Neural cell (in vitro differentiated cells): ENCODE data around the gene SYT11. TPM values are rescaled to one million over a fixed set of nuclear protein-coding genes. Genes with fewer than 3 reads are reported as not detected.

Experiments used
- H2AFZ ChIP-seq: fragments of 200-600, 300-800 bp; sonication (generic), shearing (Covaris generic); 2 replicates; pipeline ENCODE4 v1.6.0; 2014; ENCODE audit warnings: low read depth, mild to moderate bottlenecking, antibody characterized with exemption, low read length, moderate library complexity
- H3F3A ChIP-seq: fragments of 200-600 bp; shearing (Covaris generic); 2 replicates; pipeline ENCODE4 v1.6.1; 2016; ENCODE audit warnings: mild to moderate bottlenecking, moderate library complexity, mixed read lengths, antibody characterized with exemption, low read length; ENCODE audit not compliant: insufficient read depth, poor library complexity, severe bottlenecking
- H3K27ac ChIP-seq: fragments of 200-600, 300-800 bp; sonication (generic), shearing (Covaris generic); 2 replicates; pipeline ENCODE4 v1.5.1; 2014; ENCODE audit warnings: mild to moderate bottlenecking, low read length, moderate library complexity
- H3K27me3 ChIP-seq: fragments of 300-800, 200-600 bp; sonication (generic), shearing (Covaris generic); 2 replicates; pipeline ENCODE4 v1.6.0; 2014; ENCODE audit warnings: mild to moderate bottlenecking, low read depth, low read length, moderate library complexity; ENCODE audit not compliant: insufficient read depth
- H3K36me3 ChIP-seq: fragments of 300-800, 200-600 bp; sonication (generic), shearing (Covaris generic); 2 replicates; pipeline ENCODE4 v1.5.1; 2014; ENCODE audit warnings: mild to moderate bottlenecking, antibody characterized with exemption, low read length, moderate library complexity; ENCODE audit not compliant: insufficient read depth
- H3K4me2 ChIP-seq: fragments of 300-800, 200-600 bp; sonication (generic), shearing (Covaris generic); 2 replicates; pipeline ENCODE4 v1.6.0; 2014; ENCODE audit warnings: mild to moderate bottlenecking, low read length
- H3K4me3 ChIP-seq: fragments of 300-800, 200-600 bp; sonication (generic), shearing (Covaris generic); 2 replicates; pipeline ENCODE4 v1.5.1; 2014; ENCODE audit warnings: mild to moderate bottlenecking, low read length, moderate library complexity
- H3K79me2 ChIP-seq: fragments of 200-600 bp; shearing (Covaris generic); replicated peaks from 2 replicates; pipeline ENCODE4 v1.6.0; 2014; ENCODE audit warnings: mild to moderate bottlenecking, low read length, moderate library complexity; ENCODE audit not compliant: insufficient read depth
- H3K9ac ChIP-seq: fragments of 300-800, 200-600 bp; sonication (generic), shearing (Covaris generic); 2 replicates; pipeline ENCODE4 v1.6.1; 2016; ENCODE audit warnings: mild to moderate bottlenecking, low read length, mixed read lengths
- H3K9me2 ChIP-seq: fragments of 200-600 bp; shearing (Covaris generic); 2 replicates; pipeline ENCODE4 v1.6.1; 2016; ENCODE audit warnings: mild to moderate bottlenecking, low read length, mixed read lengths; ENCODE audit not compliant: insufficient read depth
- H3K9me3 ChIP-seq: fragments of 200-600, 300-800 bp; sonication (generic), shearing (Covaris generic); 2 replicates; pipeline ENCODE4 v1.6.1; 2016; ENCODE audit warnings: mild to moderate bottlenecking, mixed run types, low read length, moderate library complexity, mixed read lengths
- H4K20me1 ChIP-seq: fragments of 200-600 bp; shearing (Covaris generic); 2 replicates; pipeline ENCODE4 v1.6.1; 2016; ENCODE audit warnings: mild to moderate bottlenecking, mixed run types; ENCODE audit not compliant: insufficient read depth
- CTCF ChIP-seq: fragments of 450-650 bp; IDR thresholded peaks from 2 replicates; pipeline ENCODE4 v1.5.1; 2014; ENCODE audit warnings: antibody characterized with exemption, mild to moderate bottlenecking, moderate library complexity; ENCODE audit not compliant: poor library complexity, severe bottlenecking
- EP300 ChIP-seq: fragments of 450-650 bp; conservative IDR thresholded peaks from 2 replicates; pipeline ENCODE4 v1.6.1; 2014; ENCODE audit warnings: antibody characterized with exemption, mild to moderate bottlenecking, moderate library complexity; ENCODE audit not compliant: poor library complexity, severe bottlenecking
- EZH2 ChIP-seq: fragments of 200-600, 300-800 bp; shearing (Covaris generic), sonication (generic); IDR thresholded peaks from 2 replicates; pipeline ENCODE4 v1.6.1; 2014; ENCODE audit warnings: antibody characterized with exemption, low read length, borderline replicate concordance, mild to moderate bottlenecking; ENCODE audit not compliant: insufficient read depth, poor library complexity, severe bottlenecking
- MXI1 ChIP-seq: fragments of 450-650 bp; conservative IDR thresholded peaks from 2 replicates; pipeline ENCODE4 v1.6.1; 2014; ENCODE audit warnings: antibody characterized with exemption, mild to moderate bottlenecking; ENCODE audit not compliant: poor library complexity, severe bottlenecking
- POLR2AphosphoS5 ChIP-seq: IDR thresholded peaks from 2 replicates; pipeline ENCODE4 v1.6.1; 2012
- RAD21 ChIP-seq: fragments of 450-650 bp; conservative IDR thresholded peaks from 2 replicates; pipeline ENCODE4 v1.6.1; 2014; ENCODE audit warnings: antibody characterized with exemption, mild to moderate bottlenecking, moderate library complexity
- SMC3 ChIP-seq: fragments of 450-650 bp; conservative IDR thresholded peaks from 2 replicates; pipeline ENCODE4 v1.6.1; 2014; ENCODE audit warnings: antibody characterized with exemption, mild to moderate bottlenecking, moderate library complexity; ENCODE audit not compliant: poor library complexity
- TAF1 ChIP-seq: IDR thresholded peaks from 2 replicates; pipeline ENCODE4 v1.6.1; 2012; ENCODE audit warnings: low read depth
- polyA plus RNA-seq: library from polyadenylated mRNA; depleted of rRNA; stranded (reverse); fragments of >200 nt; gene quantifications from 2 replicates; pipeline ENCODE4 v1.2.3, GENCODE V29; 2014
- TF ChIP-seq, protein P1 (sequence below): IDR thresholded peaks from 2 replicates; pipeline ENCODE4 v1.6.1; 2012; ENCODE audit warnings: borderline replicate concordance

The SYT11 gene
- polyA plus RNA-seq, 1 donor from 2014 or later: 122 TPM

GRCh38 chr1:155880950-155881349 lies 21.6 kb downstream of the SYT11 start:
- no peaks in the 10 kb centered on the region for H3F3A ChIP-seq
- TF ChIP-seq RAD21 (no peak), MXI1 (no peak), CTCF (no peak), TAF1 (no peak)
- TF ChIP-seq, protein P1, sequence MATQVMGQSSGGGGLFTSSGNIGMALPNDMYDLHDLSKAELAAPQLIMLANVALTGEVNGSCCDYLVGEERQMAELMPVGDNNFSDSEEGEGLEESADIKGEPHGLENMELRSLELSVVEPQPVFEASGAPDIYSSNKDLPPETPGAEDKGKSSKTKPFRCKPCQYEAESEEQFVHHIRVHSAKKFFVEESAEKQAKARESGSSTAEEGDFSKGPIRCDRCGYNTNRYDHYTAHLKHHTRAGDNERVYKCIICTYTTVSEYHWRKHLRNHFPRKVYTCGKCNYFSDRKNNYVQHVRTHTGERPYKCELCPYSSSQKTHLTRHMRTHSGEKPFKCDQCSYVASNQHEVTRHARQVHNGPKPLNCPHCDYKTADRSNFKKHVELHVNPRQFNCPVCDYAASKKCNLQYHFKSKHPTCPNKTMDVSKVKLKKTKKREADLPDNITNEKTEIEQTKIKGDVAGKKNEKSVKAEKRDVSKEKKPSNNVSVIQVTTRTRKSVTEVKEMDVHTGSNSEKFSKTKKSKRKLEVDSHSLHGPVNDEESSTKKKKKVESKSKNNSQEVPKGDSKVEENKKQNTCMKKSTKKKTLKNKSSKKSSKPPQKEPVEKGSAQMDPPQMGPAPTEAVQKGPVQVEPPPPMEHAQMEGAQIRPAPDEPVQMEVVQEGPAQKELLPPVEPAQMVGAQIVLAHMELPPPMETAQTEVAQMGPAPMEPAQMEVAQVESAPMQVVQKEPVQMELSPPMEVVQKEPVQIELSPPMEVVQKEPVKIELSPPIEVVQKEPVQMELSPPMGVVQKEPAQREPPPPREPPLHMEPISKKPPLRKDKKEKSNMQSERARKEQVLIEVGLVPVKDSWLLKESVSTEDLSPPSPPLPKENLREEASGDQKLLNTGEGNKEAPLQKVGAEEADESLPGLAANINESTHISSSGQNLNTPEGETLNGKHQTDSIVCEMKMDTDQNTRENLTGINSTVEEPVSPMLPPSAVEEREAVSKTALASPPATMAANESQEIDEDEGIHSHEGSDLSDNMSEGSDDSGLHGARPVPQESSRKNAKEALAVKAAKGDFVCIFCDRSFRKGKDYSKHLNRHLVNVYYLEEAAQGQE: no peak
- peaks cover 30% of the 10 kb centered on the region for H3K79me2 ChIP-seq
- H3K4me3 ChIP-seq: no peak overlapping the region
- no peaks in the 10 kb centered on the region for H3K9me2 ChIP-seq
- H3K27ac ChIP-seq: no peak overlapping the region
- no peaks in the 10 kb centered on the region for H3K9me3 ChIP-seq
- H3K9ac ChIP-seq: no peak overlapping the region
- H4K20me1 ChIP-seq: peaks cover 10% of the 10 kb centered on the region
- H3K4me2 ChIP-seq: no peak overlapping the region
- H2AFZ ChIP-seq: no peak overlapping the region
- peaks cover 16% of the 10 kb centered on the region for H3K36me3 ChIP-seq
- no peaks in the 10 kb centered on the region for H3K27me3 ChIP-seq

DNA sequence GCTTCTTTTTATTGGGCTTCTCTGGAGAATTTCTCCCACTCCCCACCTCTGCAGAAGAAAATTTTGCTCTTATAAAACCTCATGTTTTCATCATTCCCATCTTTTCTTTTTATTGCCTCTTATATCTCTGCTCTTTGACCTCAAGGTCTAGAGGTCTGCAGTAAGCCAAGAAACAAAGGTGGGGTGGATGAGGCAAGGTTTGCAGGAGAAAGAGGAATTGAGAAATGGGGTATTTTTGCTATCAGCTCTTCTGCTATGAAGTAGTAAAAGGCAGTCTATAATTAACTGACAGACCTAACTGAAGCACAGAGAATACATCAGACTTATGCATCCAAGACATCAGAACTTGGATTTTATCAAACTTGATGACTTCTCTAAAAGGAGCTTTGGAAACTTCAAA lies 22.9 kb downstream of the SYT11 start:
- H3K36me3 ChIP-seq: peaks cover 16% of the 10 kb centered on the region
- no peak overlapping the region for H3K27ac ChIP-seq

More for the DNA sequence above, 22.9 kb downstream of the SYT11 start:
- Histone ChIP-seq H4K20me1 (peaks cover 6% of the 10 kb centered on the region), H3K9me3 (no peaks in the 10 kb centered on the region), H2AFZ (no peak overlapping the region), H3K9ac (no peak overlapping the region), H3K79me2 (peaks cover 24% of the 10 kb centered on the region), H3K4me2 (no peak overlapping the region), H3F3A (no peaks in the 10 kb centered on the region), H3K9me2 (no peaks in the 10 kb centered on the region), H3K27me3 (no peaks in the 10 kb centered on the region), H3K4me3 (no peak overlapping the region)
- TF ChIP-seq SMC3: no peak
- TF ChIP-seq, protein P1: no peak
- TF ChIP-seq EZH2: no peak
- no peak for TF ChIP-seq EP300
- no peak for TF ChIP-seq RAD21
- TF ChIP-seq CTCF: no peak
- no peak for TF ChIP-seq POLR2AphosphoS5
- no peak for TF ChIP-seq MXI1
- no peak for TF ChIP-seq TAF1
